GM21825 (cell line): ENCODE data around the gene DET1.
"Not testable (repeated sequence)": the region's sequence is repeated elsewhere in the genome, so short reads cannot be mapped to it uniquely, and the experiment has no call there.

Source experiments
- ATAC-seq: cut with Tn5 transposase; IDR thresholded peaks from one replicate; pipeline ENCODE4 v1.9.1; 2021; ENCODE audit warnings: mild to moderate bottlenecking, moderate library complexity; ENCODE audit not compliant: unreplicated experiment

Gene DET1

DNA sequence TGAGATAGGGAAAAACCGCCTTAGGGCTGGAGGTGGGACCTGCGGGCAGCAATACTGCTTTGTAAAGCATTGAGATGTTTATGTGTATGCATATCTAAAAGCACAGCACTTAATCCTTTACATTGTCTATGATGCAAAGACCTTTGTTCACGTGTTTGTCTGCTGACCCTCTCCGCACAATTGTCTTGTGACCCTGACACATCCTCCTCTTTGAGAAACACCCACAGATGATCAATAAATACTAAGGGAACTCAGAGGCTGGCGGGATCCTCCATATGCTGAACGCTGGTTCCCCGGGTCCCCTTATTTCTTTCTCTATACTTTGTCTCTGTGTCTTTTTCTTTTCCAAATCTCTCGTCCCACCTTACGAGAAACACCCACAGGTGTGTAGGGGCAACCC lies 5.4 kb downstream of the DET1 start:
- not testable (repeated sequence) for ATAC-seq

DNA sequence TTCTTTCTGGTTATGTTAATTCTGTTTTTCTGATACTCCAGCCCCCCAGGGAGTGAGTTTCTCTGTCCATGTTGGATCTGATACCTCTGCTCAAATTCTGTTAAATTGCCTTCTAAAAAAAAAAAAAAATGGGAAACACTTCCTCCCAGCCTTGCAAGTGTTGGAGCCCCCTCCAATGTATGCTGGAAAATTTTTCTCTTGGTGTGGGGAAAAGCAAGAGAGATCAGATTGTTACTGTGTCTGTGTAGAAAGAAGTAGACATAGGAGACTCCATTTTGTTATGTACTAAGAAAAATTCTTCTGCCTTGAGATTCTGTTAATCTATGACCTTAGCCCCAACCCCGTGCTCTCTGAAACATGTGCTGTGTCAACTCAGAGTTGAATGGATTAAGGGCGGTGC lies 6.1 kb downstream of the DET1 start:
- ATAC-seq: not testable (repeated sequence)

DNA sequence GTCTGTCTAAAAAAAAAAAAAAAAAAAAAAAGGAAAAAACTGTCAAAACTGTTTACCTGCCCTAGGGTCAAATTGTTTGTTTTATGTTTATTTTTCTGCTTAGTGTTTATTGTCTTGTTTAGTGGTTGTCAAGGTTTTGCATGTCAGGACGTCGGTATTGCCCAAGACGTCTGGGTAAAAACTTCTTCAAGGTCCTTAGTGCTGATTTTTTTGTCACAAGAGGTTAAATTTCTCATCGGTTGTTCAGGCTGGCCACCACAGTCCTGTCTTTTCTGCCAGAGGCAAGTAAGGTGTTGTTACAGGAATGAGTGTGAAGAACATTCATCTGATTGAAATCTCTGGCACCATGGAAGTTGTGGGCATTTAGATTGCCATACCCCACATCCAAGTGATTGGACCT lies 7.0 kb downstream of the DET1 start:
- no peak for ATAC-seq

DNA sequence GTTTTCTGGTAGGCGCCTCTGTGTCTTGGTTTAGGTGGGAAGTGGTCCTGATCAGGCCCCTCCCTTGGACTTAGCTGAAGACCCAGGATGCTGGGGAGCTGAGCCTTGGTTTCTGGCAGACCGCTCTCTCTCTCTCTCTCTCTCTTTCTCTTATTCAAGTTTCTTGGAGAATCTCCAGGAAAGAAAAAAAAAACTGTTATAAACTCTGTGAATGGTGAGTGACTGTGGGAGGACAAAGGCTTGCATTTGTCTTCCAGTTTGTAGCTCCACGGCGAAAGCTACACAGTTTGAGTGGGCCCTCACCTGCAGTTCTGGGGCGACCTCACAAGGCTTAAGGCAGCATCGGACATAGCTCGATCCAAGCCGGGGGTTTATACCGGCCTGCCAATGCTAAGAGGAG lies 7.5 kb downstream of the DET1 start:
- ATAC-seq: no peak

DNA sequence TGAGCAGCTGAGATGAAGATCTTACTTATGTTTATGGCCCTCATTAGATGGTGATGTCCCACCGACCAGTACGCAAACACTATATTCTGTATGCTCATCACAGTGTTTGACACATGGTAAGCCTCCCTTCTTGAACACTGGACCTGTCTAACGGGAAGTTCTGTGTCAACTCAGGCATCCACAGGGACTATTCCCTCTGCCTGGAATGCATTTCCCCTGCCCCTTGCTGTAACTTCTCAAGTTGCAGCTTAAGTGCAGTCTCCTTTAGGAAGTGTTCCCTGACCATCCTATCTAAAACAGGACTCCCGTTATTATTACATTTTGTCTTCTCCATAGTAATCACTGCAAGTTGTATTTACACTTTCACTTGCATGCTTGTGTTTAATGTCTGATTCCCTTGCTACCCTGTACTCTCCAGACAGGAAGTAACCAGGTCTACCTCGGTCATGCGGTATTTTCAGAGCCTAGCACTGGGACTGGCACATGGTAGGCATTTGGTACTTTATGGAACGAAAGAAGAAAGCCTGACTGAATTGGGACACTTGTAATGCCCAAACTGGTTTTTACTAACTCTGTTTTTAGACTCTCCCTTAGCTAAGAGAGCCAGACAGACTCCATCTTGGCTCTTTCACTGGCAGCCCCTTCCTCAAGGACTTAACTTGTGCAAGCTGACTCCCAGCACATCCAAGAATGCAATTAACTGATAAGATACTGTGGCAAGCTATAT lies 8.7 kb downstream of the DET1 start:
- ATAC-seq: no peak

DNA sequence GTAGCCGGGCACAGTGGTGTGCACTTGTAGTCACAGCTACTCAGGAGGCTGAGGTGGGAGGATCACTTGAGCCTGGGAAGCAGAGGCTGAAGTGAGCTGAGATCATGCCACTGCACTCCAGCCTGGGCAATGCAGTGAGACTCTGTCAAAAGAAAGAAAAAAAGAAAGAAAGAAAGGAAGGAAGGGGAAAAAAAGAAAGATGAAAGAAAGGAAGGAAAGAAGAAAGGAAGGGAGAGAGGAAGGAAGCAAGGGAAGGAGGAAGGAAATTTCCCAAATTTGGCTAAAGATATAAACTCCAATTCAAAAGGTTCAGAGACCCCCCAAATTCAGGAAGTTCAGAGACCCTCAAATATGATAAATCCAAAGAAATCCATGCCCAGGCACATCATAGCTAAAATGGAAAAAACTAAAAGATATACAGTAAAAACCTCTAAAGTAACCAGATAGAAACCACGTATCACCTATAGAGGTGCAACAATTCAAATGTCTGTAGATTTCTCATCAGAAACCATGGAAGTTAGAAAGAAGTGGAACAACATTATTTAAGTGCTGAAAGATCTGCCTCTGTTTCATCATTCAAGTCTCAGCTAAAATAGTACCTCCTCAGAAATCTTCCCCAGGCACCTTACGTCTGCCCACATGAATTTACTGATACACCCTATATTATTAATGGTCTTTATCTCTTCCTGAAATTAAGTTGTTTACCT lies 10.7 kb downstream of the DET1 start:
- no peak for ATAC-seq

DNA sequence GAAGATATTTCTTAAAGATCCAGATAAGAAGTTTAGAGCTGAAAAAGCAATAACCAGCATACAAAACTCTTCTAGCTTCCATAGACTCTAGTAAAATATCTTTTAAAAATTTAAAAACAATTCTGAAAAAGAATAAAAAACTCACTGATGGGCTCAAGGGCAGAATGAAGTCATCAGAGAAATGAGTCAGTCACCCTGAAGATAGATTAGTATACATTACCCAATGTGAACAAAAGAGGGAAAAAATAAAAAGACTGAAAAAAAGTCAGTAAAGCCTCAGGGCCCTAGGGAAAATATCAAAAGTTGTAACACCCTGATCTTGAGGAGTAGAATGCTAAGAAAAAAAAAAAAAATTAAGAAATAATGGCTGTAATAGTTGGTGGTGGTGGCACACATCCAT lies 11.4 kb downstream of the DET1 start:
- ATAC-seq: no peak

DNA sequence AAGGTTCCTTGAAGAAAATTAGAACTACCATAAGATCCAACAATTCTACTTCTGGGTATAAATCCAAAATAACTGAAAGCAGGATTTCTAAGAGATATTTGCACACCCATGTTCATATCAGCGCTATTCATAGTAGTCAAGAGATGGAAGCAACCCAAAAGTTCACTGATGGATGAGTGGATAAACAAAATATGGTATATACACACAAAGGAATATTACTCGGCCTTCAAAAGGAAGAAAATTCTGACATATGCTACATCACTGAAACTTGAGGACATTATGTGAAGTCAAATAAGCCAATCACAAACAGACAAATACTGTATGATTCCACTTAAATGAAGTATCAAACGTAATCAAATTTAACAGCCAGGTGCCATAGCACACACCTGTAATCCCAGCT lies 13.1 kb downstream of the DET1 start:
- ATAC-seq: no peak

- ATAC-seq: no peak
These were observed 17.4 kb downstream of the DET1 start for GRCh38 chr15:88529021-88529630.

DNA sequence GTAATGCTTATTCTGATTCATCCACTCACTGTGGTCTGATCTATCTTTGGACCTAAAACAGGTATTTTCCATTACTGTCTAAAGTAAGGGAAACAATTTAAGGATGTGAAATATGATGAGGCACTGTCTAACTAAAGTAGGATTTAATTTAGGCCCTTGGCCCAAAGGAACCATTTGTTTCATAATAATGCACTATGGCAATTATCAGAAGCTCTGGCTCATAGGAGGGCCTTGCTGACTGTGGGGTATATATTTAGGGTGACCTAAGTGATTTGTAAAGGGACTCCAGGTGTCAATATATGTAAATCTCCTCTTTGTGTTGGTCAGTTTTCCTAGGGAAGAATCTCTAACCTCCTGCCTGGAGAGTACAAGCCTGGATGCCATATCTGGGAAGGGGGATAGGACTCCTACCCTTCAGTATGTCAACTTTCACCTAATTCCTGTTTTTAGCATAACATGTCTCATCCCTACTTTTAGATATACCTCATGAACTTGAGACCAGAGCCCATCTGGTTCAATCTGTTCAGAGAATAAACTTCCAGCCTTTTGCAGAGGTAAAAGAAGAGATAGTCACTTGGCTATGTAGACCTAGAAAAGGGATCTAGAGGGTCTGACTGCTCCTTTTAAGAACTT lies 20.1 kb downstream of the DET1 start:
- no peak for ATAC-seq

DNA sequence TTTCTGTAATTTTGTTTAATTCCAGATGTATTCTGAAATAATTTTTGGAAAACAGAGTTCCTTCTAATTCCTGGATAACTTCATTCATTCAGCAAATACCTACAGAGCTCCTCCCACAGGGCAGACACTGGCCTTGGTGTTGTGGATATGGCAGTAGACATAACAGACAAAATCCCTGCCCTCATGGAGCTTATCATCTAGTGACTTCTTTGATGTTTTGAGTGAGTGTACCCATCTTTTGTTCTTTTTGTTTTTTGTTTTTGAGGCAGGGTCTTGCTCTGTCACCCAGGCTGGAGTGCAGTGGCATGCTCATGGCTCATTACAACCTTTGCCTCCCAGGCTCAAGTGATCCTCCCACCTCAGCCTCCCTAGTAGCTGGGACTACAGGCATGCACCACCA lies 21.1 kb downstream of the DET1 start:
- ATAC-seq: no peak

DNA sequence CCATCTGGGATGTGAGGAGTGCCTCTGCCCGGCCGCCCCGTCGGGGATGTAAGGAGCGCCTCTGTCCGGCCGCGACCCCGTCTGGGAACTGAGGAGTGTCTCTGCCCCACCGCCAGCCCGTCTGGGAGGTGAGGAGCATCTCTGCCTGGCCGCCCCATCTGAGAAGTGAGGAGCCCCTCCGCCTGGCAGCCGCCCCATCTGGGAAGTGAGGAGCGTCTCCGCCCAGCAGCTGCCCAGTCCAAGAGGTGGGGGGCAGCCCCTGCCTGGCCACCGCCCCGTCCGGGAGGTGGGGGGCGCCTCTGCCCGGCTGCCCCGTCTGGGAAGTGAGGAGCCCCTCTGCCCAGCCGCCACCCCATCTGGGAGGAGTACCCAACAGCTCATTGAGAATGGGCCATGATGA lies 22.4 kb downstream of the DET1 start:
- not testable (repeated sequence) for ATAC-seq

DNA sequence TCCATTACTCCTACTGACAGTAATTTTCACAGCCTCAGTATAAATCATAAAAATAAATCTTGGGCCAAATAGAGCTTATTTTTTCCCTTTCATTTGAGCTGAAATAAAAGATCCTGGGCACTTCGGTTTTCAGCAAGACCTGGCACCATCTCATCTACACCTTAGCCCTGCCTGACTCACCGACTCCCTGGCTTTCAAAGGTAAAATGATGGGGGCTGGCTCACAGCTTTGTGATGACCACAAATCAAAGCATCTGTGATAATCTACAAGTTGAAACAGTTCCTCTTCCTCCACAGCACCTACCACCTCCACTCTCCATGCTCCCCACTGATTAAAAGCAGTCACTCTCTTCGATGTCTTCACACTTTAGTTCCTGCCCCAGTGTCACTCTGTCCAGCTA lies 27.6 kb downstream of the DET1 start:
- no peak for ATAC-seq

- ATAC-seq: no peak
These were observed 33.3 kb downstream of the DET1 start for GRCh38 chr15:88513195-88513594.

DNA sequence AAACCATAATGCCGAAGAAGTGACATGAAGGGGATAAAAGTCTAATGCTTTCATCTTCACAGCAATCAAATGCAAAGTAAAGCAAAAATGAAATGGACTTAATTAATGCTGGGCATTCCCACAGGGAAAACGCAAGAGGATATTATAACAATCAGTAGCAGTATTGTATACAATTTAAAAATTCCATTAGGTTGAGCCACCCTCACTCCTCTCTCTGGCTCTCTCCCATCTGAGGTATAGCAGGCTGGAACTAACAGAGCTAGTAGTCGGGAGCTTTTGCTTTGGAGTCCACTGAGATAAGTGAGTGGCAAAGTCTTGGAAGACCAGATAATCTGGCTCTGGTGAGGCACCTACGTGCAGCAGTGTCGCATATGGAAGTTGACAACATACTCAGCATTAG lies 33.9 kb downstream of the DET1 start:
- no peak for ATAC-seq

DNA sequence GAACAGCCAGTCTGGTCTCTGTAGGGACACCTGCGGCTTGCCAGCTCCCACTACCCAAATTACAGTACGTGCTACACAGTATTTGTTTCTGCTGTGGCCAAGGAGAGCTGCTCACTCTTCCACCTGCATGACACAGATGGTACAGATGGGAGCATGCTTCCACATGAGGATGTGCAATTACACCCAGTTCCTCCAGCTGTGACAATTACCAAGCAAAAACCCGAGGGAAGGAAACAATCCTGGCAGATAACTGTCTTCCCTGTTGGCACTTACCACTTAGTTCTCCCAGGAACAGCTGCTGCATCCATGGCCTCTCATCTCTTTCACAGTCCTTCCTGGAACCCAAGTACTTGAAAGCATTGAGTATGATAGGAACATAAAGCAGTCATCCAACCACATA lies 34.4 kb downstream of the DET1 start:
- ATAC-seq: no peak

- no peak for ATAC-seq
These were observed 35.3 kb downstream of the DET1 start for GRCh38 chr15:88511161-88511560.

DNA sequence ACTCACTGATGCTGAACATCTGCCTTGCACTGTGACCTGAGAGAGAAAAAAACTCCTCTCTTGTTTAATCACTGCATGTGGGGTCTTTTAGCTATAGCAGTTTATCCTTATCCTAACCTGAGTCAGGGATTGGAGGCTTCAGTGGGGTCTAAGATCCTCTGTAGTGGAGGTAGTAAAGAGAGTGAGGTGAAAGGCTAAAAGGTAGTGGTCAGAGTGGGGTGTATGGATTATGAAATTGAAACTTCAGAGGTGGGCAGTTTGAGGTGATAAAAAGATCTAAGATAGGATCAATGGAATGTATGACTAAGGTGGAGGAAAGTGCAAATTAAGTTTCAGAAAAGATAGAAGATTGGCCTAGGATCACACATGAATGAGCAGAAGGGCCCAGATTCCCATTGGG lies 36.5 kb downstream of the DET1 start:
- ATAC-seq: no peak

- ATAC-seq: no peak
These were observed 37.2 kb downstream of the DET1 start for GRCh38 chr15:88509321-88509720.

DNA sequence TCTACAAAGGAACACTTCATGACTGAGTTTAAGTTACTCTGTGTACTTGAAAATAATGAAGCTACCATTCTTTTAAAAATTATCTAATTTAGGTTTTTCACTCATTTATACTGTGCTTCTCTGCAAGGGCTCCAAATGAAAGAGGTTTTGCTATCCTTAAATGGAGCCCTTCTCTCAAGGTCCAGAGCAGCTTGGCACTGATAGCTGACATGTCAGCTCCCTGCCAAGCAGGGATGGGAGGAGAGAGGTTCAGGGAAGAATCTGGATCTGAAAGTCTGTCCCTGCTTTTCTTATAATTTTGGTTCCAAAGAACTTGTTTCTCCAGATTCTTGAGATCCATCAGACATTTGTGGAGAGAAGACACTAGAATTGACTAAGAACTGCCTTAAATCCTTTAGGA lies 39.9 kb downstream of the DET1 start:
- no peak for ATAC-seq

- ATAC-seq: no peak
These were observed 40.8 kb downstream of the DET1 start for GRCh38 chr15:88505721-88506120.

DNA sequence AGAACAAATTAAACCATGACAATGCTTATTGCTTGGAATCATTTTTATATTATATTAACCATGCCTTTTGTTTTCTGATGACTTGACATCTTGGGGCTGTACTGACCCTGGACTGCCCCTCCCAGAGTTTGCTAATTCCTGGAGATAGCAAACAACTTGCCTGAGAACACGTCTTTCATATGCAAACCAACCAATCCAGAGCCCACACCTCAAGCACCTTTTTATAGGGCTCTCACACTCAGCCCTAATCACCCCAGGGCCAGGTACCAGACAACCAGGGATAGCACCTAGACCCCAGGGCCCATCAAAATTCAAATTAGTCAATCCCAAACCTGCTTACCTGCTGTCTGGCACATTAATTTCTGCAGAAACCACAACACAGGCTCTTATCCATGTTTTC lies 42.0 kb downstream of the DET1 start:
- ATAC-seq: no peak
